ENCODE measurements around the gene GAK.

GRCh38 chr4:874971-875817, 56.9 kb downstream of the GAK start:
- TF ChIP-seq CTCF (IDR thresholded peaks at IDR 0.05): no peak
- TF ChIP-seq POLR2A (IDR thresholded peaks at IDR 0.05): no peak

All from right lobe of liver (tissue), 4 donors.